Right lobe of liver (tissue), 4 donors: Measurements from ENCODE around the gene ZNF674.

ENCODE experiments used
- POLR2A ChIP-seq: fragments of 450-650 bp; IDR thresholded peaks from one replicate; pipeline ENCODE4 v1.6.1; 2017; ENCODE audit warnings: antibody characterized with exemption, mild to moderate bottlenecking
- TF ChIP-seq, protein P1 (sequence below), 4 donors: fragments of 200-600 bp in 3 of 4; fragments of 450-650 bp in 1 of 4; IDR thresholded peaks; one replicate each; pipeline versions ENCODE4 v1.5.1 to v1.8.0; 2016 to 2022; ENCODE audit warnings: antibody characterized with exemption in 4 of 4, mild to moderate bottlenecking in 2 of 4
- donor health status: DM: no; HTN: no; CAD: no.
- donor health status: DM: no; HTN: no; CAD: no.
- donor health status: DM: no; HTN: yes; CAD: no.

DNA sequence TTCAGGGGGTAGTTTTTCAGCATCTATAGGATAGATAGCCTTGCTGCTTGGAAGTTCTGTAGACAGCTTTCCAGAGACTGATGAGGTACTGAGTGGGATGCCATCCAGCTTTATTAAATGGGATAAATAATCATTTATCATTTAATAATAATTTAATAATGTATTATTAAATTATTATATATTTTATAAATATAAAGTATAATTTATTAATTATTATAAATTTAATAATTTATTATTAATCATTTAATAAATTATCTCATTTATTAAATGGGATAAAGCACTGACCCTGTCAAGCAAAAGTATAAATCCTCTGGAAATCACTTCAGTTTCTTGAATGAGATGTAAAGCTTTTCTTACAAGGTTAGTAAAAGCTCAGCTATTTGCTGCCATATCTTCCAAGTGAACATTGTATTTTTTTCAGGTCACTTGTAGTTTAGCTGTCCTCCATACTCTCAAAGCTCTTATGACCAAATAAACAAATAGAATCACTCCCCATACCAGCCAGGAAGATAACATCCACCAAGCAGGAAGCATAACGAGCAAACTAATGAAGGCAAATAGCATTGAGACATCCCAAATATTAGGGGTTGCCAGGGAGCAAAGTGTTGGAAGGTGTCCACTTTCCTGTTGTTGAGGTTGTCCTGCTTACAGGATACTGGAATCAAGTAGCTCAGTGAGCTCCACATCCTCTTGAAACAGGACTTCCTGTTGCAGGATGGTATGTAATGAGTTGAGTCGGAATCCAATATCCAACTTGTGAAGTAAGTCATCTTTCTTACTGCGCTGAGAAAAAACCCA, 88.9 kb downstream of the ZNF674 start:
- TF ChIP-seq, protein P1, sequence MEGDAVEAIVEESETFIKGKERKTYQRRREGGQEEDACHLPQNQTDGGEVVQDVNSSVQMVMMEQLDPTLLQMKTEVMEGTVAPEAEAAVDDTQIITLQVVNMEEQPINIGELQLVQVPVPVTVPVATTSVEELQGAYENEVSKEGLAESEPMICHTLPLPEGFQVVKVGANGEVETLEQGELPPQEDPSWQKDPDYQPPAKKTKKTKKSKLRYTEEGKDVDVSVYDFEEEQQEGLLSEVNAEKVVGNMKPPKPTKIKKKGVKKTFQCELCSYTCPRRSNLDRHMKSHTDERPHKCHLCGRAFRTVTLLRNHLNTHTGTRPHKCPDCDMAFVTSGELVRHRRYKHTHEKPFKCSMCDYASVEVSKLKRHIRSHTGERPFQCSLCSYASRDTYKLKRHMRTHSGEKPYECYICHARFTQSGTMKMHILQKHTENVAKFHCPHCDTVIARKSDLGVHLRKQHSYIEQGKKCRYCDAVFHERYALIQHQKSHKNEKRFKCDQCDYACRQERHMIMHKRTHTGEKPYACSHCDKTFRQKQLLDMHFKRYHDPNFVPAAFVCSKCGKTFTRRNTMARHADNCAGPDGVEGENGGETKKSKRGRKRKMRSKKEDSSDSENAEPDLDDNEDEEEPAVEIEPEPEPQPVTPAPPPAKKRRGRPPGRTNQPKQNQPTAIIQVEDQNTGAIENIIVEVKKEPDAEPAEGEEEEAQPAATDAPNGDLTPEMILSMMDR (IDR thresholded peaks at IDR 0.05), result no peak
- no peak for TF ChIP-seq POLR2A
